ENCODE measurements around the gene MEIS2. TPM values are rescaled to one million over a fixed set of nuclear protein-coding genes. Genes with fewer than 3 reads are reported as not detected.

The MEIS2 gene
- total RNA-seq, 1 donor from 2014 or later, result 76.9 TPM

GRCh38 chr15:36874930-36875329 is 225.4 kb downstream of the MEIS2 start:
- Histone ChIP-seq H3K4me3 (no peak overlapping the region), H3K27me3 (no peaks in the 10 kb centered on the region), H3K9me3 (no peaks in the 10 kb centered on the region), H3K36me3 (no peaks in the 10 kb centered on the region), H3K4me1 (no peaks in the 10 kb centered on the region), H3K27ac (no peak overlapping the region)
- no peak for DNase-seq (ENCODE audit: extremely low spot score in 2 of 2)
- intact Hi-C loops (cut with DNase I), result no loop called here
- no peak for TF ChIP-seq POLR2AphosphoS5 (IDR thresholded peaks at IDR 0.05; ENCODE audit: insufficient read depth in 1 of 2, low read depth in 1 of 2)
- TF ChIP-seq POLR2A (IDR thresholded peaks at IDR 0.05), result no peak
- TF ChIP-seq, protein P1, sequence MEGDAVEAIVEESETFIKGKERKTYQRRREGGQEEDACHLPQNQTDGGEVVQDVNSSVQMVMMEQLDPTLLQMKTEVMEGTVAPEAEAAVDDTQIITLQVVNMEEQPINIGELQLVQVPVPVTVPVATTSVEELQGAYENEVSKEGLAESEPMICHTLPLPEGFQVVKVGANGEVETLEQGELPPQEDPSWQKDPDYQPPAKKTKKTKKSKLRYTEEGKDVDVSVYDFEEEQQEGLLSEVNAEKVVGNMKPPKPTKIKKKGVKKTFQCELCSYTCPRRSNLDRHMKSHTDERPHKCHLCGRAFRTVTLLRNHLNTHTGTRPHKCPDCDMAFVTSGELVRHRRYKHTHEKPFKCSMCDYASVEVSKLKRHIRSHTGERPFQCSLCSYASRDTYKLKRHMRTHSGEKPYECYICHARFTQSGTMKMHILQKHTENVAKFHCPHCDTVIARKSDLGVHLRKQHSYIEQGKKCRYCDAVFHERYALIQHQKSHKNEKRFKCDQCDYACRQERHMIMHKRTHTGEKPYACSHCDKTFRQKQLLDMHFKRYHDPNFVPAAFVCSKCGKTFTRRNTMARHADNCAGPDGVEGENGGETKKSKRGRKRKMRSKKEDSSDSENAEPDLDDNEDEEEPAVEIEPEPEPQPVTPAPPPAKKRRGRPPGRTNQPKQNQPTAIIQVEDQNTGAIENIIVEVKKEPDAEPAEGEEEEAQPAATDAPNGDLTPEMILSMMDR (IDR thresholded peaks at IDR 0.05), result no peak

GRCh38 chr15:36867436-36867835 is 232.9 kb downstream of the MEIS2 start:
- Histone ChIP-seq H3K27ac (no peak overlapping the region), H3K27me3 (no peaks in the 10 kb centered on the region), H3K4me1 (no peaks in the 10 kb centered on the region), H3K4me3 (no peak overlapping the region), H3K9me3 (no peaks in the 10 kb centered on the region), H3K36me3 (no peaks in the 10 kb centered on the region)
- intact Hi-C loops (cut with DNase I), result no loop called here
- TF ChIP-seq, protein P1 (IDR thresholded peaks at IDR 0.05), result no peak
- TF ChIP-seq POLR2AphosphoS5 (IDR thresholded peaks at IDR 0.05; ENCODE audit: insufficient read depth in 1 of 2, low read depth in 1 of 2), result no peak
- TF ChIP-seq POLR2A (IDR thresholded peaks at IDR 0.05), result no peak
- no peak for DNase-seq (ENCODE audit: extremely low spot score in 2 of 2)

DNA sequence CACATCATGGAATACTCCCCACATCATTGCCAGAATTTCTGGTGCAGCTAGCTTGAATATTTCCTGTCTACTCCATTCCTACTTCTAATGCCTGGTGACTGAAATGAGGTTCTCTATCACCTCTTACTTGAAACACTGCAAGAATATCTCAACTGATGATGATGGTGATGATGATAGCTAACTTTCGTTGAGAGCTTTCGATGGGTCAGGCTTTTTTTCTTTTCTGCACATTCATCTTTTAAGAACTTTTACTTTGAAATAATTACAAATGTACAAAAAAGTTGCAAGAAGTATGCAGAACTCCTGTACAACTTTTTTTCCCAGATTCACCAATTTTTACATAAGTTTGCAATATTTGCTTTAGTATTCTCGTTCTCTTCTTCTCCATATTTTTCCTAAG is 233.5 kb downstream of the MEIS2 start:
- no peak for DNase-seq (ENCODE audit: extremely low spot score in 2 of 2)
- no peak for TF ChIP-seq POLR2AphosphoS5 (IDR thresholded peaks at IDR 0.05; ENCODE audit: insufficient read depth in 1 of 2, low read depth in 1 of 2)
- TF ChIP-seq POLR2A (IDR thresholded peaks at IDR 0.05), result no peak
- TF ChIP-seq, protein P1 (IDR thresholded peaks at IDR 0.05), result no peak
- intact Hi-C loops (cut with DNase I), result no loop called here
- H3K9me3 ChIP-seq, result no peaks in the 10 kb centered on the region
- no peaks in the 10 kb centered on the region for H3K27me3 ChIP-seq
- H3K4me1 ChIP-seq, result no peaks in the 10 kb centered on the region
- no peak overlapping the region for H3K27ac ChIP-seq
- no peak overlapping the region for H3K4me3 ChIP-seq
- no peaks in the 10 kb centered on the region for H3K36me3 ChIP-seq

- no peak for DNase-seq (ENCODE audit: extremely low spot score in 2 of 2)
- Histone ChIP-seq H3K9me3 (no peaks in the 10 kb centered on the region), H3K27me3 (no peaks in the 10 kb centered on the region), H3K4me1 (no peaks in the 10 kb centered on the region), H3K36me3 (no peaks in the 10 kb centered on the region), H3K27ac (no peak overlapping the region), H3K4me3 (no peak overlapping the region)
- intact Hi-C loops (cut with DNase I), result no loop called here
- TF ChIP-seq, protein P1 (IDR thresholded peaks at IDR 0.05), result no peak
- TF ChIP-seq POLR2A (IDR thresholded peaks at IDR 0.05) (no peak), POLR2AphosphoS5 (IDR thresholded peaks at IDR 0.05; ENCODE audit: insufficient read depth in 1 of 2, low read depth in 1 of 2) (no peak)
Measured at GRCh38 chr15:36863570-36863969, 236.8 kb downstream of the MEIS2 start.

- intact Hi-C loops (cut with DNase I), result no loop called here
- H3K4me3 ChIP-seq, result no peak overlapping the region
- no peaks in the 10 kb centered on the region for H3K4me1 ChIP-seq
- H3K9me3 ChIP-seq, result no peaks in the 10 kb centered on the region
- no peaks in the 10 kb centered on the region for H3K36me3 ChIP-seq
- H3K27me3 ChIP-seq, result no peaks in the 10 kb centered on the region
- H3K27ac ChIP-seq, result no peak overlapping the region
- DNase-seq (ENCODE audit: extremely low spot score in 2 of 2), result no peak
- TF ChIP-seq POLR2AphosphoS5 (IDR thresholded peaks at IDR 0.05; ENCODE audit: insufficient read depth in 1 of 2, low read depth in 1 of 2), result no peak
- no peak for TF ChIP-seq POLR2A (IDR thresholded peaks at IDR 0.05)
- TF ChIP-seq, protein P1 (IDR thresholded peaks at IDR 0.05), result no peak
Measured at GRCh38 chr15:36860792-36861191, 239.6 kb downstream of the MEIS2 start.

Data from vagina (tissue), 2 donors.